HL-60 (cell line): ENCODE data around the gene FARS2.

ENCODE experiments used
- DNase-seq, 2 experiments: peaks; one replicate each; pipeline ENCODE4 v3.0.0-alpha.2; 2010 to 2020; ENCODE audit warnings: low read depth in 1 of 2, low spot score in 1 of 2
- H3K27ac ChIP-seq: fragments of 250-450 bp; sonication (Bioruptor Pico); replicated peaks from 2 replicates; pipeline ENCODE4 v1.5.1; 2020; ENCODE audit warnings: mild to moderate bottlenecking, moderate library complexity
- H3K27me3 ChIP-seq: fragments of 250-450 bp; sonication (Bioruptor Pico); 2 replicates; pipeline ENCODE4 v1.5.1; 2021; ENCODE audit warnings: mild to moderate bottlenecking, moderate library complexity; ENCODE audit not compliant: insufficient read depth, poor library complexity, severe bottlenecking
- H3K4me3 ChIP-seq: replicated peaks from 2 replicates; pipeline ENCODE4 v1.5.1; 2011; ENCODE audit warnings: mild to moderate bottlenecking, control low read depth, low read length; ENCODE audit not compliant: insufficient read depth
- CTCF ChIP-seq: IDR thresholded peaks from one replicate; pipeline ENCODE4 v1.5.1; 2011; ENCODE audit warnings: low read length, control low read depth, inconsistent platforms; ENCODE audit not compliant: insufficient read depth
- GABPA ChIP-seq: IDR thresholded peaks from 2 replicates; pipeline ENCODE4 v1.6.1; 2012; ENCODE audit warnings: low read depth
- POLR2AphosphoS5 ChIP-seq: IDR thresholded peaks from 2 replicates; pipeline ENCODE4 v1.6.1; 2012; ENCODE audit warnings: low read depth
- REST ChIP-seq: IDR thresholded peaks from 2 replicates; pipeline ENCODE4 v1.6.1; 2012; ENCODE audit warnings: low read depth; ENCODE audit not compliant: insufficient replicate concordance
- SPI1 ChIP-seq: IDR thresholded peaks from 2 replicates; pipeline ENCODE4 v1.6.1; 2012; ENCODE audit warnings: low read depth, mild to moderate bottlenecking, borderline replicate concordance

The FARS2 gene

GRCh38 chr6:5776104-5776503 lies 514.8 kb downstream of the FARS2 start:
- DNase-seq = no peak
- H3K4me3 ChIP-seq = no peak overlapping the region
- TF ChIP-seq REST (no peak), GABPA (no peak), SPI1 (no peak), POLR2AphosphoS5 (no peak), CTCF (no peak)
- H3K27me3 ChIP-seq = no peaks in the 10 kb centered on the region
- H3K27ac ChIP-seq = no peak overlapping the region

DNA sequence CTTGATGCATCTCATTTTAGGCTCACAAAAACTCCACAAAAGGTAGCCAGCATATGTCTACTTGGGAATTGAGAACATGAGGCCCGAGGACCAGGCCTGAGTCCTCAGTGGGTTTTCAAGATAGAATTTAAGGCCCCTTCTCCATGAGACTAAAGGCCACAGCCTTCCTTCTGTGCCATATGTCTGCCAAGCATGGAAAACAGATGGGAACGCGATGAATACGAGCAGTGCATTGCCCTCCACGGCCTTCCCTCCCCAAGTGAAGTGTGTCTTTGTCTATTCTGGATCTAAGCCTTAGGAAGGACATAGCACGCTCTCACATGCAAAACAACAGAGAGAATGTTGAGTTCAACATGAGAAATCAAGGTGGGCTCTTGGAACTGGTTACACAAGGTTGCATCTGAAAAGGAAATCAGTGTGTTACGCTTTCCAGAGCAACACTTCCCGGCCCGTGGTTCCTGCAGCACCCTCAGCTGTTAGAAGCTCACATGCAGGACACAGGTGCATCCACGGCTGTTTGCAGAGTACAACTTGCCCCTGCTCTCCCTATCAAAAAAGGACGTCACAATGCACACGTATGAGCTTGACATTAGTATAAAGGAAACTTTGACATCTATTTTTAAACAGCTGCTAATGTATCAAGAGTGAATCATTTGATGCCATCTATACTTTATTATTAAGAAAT lies 515.5 kb downstream of the FARS2 start:
- Histone ChIP-seq H3K27me3 (no peaks in the 10 kb centered on the region), H3K4me3 (no peak overlapping the region), H3K27ac (no peak overlapping the region)
- DNase-seq = no peak
- TF ChIP-seq GABPA (no peak), SPI1 (no peak), POLR2AphosphoS5 (no peak), CTCF (no peak), REST (no peak)

DNA sequence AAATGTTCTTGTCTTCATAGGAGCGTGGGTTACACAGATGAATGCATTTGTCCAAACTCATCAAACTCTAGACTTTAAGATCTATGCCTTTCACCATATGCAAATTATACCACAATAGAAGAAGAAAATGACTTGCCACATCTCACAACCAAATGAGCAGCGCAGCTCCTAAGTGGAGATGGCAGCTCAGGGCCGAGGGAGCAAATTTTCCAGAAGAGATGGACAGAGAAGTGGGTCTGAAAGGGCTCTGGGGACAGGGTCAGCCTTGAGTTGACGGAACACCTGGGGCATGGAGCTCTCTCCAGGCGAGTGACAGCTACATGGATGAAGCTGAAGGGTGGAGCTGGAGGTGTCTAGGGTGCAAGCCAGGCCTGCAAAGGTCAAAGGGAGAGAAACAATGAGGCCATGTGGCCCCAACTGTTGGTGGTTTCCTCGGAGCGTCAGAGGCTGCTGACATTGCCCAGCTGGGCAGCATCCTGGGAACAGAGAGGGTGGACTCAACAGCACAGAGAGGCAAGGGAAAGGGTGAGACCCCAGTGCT lies 517.1 kb downstream of the FARS2 start:
- Histone ChIP-seq H3K27me3 (no peaks in the 10 kb centered on the region), H3K27ac (no peak overlapping the region), H3K4me3 (no peak overlapping the region)
- no peak for TF ChIP-seq REST
- no peak for TF ChIP-seq SPI1
- no peak for TF ChIP-seq POLR2AphosphoS5
- no peak for TF ChIP-seq GABPA
- no peak for TF ChIP-seq CTCF
- DNase-seq = no peak
